ENCODE results near the gene MS4A4E.

MS4A4E gene

GRCh38 chr11:60221692-60222091 is 21.2 kb downstream of the MS4A4E start:
- TF ChIP-seq CTCF (IDR thresholded peaks at IDR 0.05; ENCODE audit: low read depth, low read length), result no peak
- H3K4me3 ChIP-seq (ENCODE audit: low read depth, low read length), result no peak overlapping the region

- TF ChIP-seq CTCF (IDR thresholded peaks at IDR 0.05; ENCODE audit: low read depth, low read length), result no peak
- H3K4me3 ChIP-seq (ENCODE audit: low read depth, low read length), result no peak overlapping the region
Measured at GRCh38 chr11:60221181-60221580, 21.8 kb downstream of the MS4A4E start.

- no peak for TF ChIP-seq CTCF (IDR thresholded peaks at IDR 0.05; ENCODE audit: low read depth, low read length)
- H3K4me3 ChIP-seq (ENCODE audit: low read depth, low read length), result no peak overlapping the region
Measured at GRCh38 chr11:60214386-60214785, 28.6 kb downstream of the MS4A4E start.

GRCh38 chr11:60211206-60211605 is 31.7 kb downstream of the MS4A4E start:
- no peak overlapping the region for H3K4me3 ChIP-seq (ENCODE audit: low read depth, low read length)

GRCh38 chr11:60209977-60210376 is 33.0 kb downstream of the MS4A4E start:
- H3K4me3 ChIP-seq (ENCODE audit: low read depth, low read length), result no peak overlapping the region
- no peak for TF ChIP-seq CTCF (IDR thresholded peaks at IDR 0.05; ENCODE audit: low read depth, low read length)

More at GRCh38 chr11:60211206-60211605, 31.7 kb downstream of the MS4A4E start:
- TF ChIP-seq CTCF (IDR thresholded peaks at IDR 0.05; ENCODE audit: low read depth, low read length), result no peak

GRCh38 chr11:60208951-60209350 is 34.0 kb downstream of the MS4A4E start:
- no peak overlapping the region for H3K4me3 ChIP-seq (ENCODE audit: low read depth, low read length)
- TF ChIP-seq CTCF (IDR thresholded peaks at IDR 0.05; ENCODE audit: low read depth, low read length), result no peak

- no peak for TF ChIP-seq CTCF (IDR thresholded peaks at IDR 0.05; ENCODE audit: low read depth, low read length)
- no peak overlapping the region for H3K4me3 ChIP-seq (ENCODE audit: low read depth, low read length)
Measured at GRCh38 chr11:60208146-60208895, 34.6 kb downstream of the MS4A4E start.

Measured in WI38 (cell line).